ENCODE measurements around the gene BRD1.
"Not testable (repeated sequence)": the region's sequence is repeated elsewhere in the genome, so short reads cannot be mapped to it uniquely, and the experiment has no call there.

The BRD1 gene

DNA sequence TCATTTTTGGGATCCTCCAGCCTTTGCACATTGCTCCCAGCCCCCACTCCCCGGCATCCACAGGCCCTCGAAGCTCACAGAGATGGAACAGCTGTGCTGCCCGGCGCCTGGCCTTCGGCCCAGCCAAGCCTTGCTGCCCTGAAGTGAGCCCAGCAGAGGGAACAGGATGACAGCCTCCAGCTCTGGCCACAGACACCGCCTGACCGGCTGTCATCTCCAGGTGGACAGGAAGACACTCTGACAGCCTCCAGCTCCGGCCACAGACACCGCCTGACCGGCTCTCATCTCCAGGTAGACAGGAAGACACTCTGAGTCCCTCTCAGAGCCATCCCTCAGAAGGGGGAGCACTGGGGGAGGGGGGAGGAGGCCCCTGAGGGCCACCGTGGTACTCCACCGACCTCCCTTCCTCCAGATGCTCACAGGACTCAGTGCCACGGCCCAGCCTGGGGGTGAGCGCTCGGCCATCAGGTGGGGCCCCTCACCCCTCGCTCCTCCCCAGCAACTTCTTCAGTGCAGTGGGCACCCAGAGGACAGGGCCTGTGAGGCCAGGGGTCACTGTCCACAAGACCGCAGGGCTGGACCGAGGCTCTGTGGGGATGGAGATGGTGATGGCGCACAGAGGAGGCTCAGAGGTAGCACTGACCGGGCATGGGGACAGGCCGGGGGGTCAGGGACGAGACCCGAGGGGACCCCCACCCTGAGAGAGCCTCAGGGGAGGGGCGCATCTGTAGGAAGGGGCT, 58.6 kb downstream of the BRD1 start:
- no peak for DNase-seq (ENCODE audit: low spot score)

DNA sequence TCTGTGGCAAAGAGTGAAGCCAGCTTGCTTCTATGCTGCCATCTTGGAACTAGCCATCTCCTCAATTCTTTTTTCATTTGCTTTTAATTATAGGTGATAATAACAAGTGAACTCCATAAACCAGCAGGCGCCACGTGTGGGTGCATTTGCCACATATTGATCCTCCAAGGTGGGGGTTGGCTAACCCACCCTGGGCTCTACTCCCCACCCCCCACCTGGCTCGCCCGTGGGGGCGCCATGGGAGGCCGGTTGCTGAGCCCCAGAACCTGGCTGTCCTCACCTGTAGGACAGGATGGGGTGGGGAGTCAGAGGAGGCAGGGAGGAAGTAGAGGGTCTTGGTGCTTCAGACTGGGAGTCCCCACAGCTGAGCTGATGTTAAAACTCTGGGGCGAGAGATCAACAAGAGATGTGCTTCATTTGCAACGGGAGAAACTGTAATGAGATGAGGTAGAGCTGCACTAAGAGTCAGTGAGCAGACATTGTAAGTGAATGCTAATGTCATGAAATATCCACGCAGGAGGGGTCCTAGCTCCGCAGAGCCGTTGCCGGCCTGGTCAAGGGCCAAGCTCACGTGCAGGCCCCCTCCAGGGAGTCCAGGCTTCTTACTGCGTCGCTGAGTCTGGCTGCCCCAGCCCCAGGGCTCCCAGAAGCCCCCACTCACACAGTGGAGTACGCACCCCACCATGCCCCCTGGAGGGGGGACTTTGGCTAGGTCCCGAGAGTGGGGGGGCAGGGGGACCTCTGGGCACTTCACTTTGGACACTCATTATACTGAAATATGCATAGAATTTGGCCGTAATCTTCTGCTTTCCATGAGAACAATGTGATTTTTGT, 59.4 kb downstream of the BRD1 start:
- no peak for DNase-seq (ENCODE audit: low spot score)

DNA sequence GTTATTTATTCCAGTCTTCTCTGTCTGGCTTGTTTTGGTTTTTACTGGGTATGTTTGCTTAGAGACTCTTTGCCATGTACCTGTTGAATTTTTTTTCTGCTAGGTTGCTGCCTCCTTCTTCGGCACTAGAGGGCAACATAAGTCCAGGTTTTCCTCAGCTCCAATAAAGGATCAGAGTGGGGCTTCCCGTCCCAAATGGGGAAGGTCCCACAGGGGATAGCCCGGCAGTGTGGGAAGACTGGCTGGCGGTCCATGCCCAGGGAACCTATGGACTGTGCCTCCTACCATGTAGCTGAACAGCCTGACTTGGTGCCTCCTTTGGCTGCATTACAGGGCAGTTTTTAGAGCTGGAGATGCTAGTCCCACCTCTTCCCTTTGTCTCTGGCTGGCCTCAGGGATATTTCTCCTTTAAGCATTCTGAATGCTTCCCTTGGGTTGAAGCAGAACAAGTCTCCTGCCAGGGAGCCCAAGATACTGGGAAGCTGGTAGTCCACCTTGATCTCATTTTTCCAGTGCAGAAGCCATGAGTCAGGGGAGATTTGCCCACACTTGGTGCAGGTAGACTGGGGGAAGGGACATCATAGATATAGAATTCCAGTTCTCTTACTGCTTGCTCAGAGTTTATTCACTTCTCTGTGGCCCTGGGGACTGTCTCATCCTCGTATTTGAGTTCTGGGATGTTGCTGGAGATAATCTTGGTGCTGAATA, 60.2 kb downstream of the BRD1 start:
- DNase-seq (ENCODE audit: low spot score), result peak; percentile 59

DNA sequence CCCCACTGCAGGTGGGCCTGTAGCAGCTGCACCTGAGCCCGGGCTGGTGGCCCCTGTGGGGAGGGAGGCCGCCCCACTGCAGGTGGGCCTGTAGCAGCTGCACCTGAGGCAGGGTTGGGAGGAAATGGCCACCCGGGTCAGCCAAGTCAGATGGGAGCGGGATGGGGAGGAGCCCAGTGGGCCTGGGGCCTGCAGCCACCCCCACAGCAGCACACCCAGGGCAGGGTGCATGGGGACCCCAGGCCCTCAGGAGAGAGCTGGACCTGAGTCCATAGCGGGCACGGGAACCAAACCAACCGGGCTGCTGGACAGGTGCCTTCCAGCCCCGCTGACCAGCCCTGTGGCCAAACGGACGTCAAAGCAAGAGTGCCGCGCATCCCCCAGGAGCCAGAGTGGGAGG, 61.7 kb downstream of the BRD1 start:
- DNase-seq (ENCODE audit: low spot score), result no peak

DNA sequence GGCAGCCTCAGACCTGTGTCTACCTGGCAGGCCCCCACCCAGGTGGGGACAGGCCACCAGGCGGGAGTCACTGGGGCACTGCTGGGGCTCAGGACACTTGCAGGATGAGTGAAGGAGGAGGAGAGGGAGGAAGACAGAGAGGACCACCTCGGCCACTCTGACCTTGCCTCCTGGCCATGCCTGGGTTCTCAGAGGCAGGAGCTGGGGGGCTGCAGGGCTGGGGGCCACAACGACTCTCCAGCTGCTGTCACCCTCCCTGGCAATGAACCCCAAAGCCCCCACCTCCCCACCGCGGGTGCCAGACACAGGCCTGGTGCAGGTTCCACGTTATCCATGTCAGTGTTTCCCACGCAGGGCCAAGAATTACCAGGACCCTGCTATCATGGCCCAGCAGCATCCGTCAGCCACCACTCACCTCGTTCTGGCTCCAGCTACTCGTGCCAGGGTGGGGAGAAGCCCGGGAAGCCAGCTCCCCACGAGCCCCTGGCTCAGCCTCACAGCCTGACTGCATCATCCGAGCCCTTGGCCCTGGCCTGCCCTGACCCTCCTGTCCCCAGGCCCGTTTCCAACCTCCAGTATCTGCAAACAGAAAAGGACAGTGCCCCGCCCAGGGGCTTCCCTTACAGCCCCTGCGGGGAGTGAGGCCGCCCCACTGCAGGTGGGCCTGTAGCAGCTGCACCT, 62.4 kb downstream of the BRD1 start:
- DNase-seq (ENCODE audit: low spot score), result no peak

DNA sequence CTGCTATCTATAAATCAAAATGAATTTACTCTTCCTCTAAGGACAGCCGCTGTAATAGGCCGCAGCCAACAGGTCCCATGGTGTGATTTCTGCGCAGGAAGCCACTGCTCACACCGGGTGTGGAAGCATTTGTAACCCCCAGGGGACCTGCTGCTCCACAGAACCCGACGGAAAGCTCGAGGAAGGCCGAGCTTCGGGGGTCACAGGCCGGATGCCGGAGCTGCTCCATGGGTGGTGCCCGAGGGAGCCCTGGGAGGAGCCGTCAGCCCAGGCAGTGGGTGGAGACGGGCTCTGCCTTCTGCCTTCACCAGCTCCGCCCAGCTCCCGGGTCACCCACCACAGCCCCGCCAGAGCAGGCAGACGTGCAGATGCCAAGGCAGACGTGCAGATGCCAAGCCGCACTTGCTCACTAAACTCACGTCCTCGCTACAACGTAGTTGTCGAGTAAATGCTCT, 63.5 kb downstream of the BRD1 start:
- no peak for DNase-seq (ENCODE audit: low spot score)

DNA sequence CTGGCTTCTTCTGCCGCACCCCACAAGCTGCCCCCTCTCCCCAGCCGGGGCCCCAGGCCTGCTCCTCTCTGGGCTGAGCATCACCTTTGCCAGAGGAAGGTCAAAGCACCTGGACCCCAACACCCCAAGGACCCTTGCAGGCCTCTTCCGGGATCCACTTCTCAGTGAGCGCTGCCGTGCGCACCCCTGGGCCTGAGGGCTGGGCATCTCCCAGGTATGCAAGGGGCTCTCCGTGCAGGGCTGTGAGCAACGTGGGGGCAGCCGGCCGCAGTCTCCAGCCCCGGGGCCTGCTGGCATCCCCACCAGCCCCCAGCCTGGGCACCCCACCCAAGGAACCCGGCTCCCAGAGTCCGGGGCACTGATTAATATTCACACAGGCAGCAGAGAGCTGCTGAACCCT, 64.0 kb downstream of the BRD1 start:
- no peak for DNase-seq (ENCODE audit: low spot score)

DNA sequence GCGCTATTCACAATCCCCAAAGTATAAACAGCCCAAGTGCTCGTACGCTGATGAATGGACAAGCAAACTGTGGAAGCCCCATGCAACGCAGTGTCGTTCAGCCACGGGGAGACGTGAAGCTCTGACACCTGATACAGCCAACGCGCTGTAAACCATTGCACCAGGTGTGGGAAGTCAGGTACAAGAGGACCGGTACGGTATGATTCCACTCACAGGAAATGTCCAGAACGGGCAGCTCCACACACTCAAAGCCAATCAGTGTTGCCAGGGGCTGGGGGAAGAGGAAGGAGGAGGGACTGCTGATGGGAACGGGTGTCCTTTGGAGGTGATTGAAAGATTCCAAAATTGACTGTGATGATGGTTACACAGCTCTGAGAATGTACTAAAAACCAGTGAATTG, 64.5 kb downstream of the BRD1 start:
- no peak for DNase-seq (ENCODE audit: low spot score)

DNA sequence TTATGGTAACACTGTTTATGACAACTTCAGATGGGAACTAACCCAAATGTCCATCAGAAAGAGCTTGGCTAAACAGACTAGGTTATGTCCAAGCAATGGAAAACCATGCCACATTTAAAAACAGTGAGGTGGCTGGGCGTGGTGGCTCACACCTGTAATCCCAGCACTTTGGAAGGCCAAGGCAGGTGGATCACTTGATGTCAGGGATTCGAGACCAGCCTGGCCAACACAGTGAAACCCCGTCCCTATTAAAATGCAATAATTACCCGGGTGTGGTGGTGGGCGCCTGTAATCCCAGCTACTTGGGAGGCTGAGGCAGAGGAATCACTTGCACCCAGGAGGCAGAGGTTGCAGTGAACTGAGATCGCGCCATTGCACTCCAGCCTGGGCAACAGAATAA, 65.1 kb downstream of the BRD1 start:
- not testable (repeated sequence) for DNase-seq (ENCODE audit: low spot score)

DNA sequence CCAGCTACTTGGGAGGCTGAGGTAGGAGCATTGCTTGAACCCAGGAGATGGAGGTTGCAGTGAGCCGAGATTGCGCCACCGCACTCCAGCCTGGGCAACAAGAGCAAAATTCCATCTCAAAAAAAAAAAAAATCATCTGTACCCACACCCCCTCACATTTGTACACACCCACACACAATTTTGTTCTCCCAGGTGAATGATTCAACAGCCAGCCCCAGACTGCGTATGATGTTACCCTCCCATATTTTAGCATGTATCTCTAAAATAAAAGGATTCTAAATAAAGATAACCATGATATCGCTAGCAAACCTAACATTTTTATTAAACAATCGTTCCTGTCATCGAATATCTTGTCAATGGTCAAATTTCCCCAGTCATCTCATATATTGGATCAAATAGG, 65.8 kb downstream of the BRD1 start:
- no peak for DNase-seq (ENCODE audit: low spot score)

DNA sequence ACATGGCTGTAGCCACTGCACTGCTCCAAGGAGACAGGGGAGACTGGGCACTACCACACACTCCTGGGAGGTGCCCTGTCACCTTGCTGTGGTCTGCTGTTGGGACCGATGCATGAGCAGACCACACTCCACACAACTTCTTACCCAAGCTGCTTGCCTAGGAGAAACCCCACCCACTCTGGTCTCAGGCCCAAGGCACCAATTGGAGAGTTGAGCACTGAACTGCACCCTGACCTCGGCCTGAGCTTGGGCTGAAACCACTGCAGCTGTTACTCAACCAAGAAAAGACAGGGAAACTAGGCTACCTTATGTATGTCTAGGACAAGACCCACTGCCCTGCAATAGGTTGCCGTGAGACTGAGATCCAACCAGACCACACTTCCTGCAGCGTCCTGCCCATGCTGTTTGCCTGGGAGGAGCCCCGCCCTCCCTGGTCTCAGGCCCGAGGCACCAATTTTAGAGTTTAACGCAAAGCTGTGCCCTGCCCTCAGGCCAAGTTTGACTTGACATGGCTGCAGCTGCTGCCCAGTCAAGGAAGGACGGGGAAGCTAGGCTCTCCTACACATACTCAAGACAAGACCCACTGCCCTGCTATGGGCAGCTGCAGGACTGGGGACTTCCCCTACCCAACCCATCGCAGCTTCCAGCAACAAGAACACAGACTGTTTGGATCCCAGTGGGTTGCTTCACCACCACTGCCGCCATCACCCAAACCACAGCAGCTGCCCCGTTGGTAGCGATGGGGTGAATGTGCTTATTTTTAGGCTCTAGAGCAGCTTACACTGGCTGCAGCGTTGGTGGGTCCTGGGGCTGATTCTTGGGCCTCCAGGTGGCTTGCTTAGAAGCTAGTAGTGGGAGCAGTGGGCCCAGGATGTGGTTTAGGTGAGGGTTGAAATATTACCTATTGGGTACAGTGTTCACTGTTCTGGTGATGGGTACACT, 66.8 kb downstream of the BRD1 start:
- DNase-seq (ENCODE audit: low spot score), result no peak

DNA sequence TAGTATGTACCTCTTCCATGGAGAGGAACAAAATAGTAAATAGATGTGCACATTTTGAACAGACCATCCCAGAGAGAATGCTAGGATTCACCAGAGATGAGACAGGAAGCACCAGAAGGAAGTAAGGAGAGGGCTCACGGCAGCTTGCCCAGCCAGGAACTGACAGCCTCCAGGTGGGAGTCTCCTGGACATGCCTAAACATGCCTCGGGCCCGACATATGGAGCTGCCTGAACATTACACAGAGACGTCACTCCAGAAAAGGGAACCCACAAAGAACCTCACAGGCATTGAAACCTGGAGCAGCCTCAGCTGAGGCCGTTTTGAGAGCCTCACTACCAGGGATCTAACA, 67.4 kb downstream of the BRD1 start:
- DNase-seq (ENCODE audit: low spot score), result no peak

DNA sequence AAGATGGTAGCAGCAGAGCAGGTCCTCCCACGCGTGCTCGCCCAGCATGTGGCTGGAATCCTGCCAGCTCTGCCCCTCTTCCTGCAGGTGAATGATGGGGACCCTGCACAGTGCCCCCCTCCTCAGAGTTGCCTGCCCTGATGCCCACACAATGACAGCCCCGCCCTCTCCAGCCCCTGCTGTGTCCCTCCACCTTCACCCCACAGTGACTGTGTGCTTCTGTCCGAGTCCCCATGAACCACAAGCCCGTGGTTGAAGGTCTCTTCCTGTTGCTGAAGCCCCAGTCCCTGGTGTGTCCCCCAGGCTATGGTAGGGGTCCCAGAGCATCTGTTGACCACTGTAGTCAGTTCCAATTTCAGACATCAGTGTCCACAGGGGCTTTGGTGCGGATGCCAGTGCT, 71.0 kb downstream of the BRD1 start:
- no peak for DNase-seq (ENCODE audit: low spot score)

DNA sequence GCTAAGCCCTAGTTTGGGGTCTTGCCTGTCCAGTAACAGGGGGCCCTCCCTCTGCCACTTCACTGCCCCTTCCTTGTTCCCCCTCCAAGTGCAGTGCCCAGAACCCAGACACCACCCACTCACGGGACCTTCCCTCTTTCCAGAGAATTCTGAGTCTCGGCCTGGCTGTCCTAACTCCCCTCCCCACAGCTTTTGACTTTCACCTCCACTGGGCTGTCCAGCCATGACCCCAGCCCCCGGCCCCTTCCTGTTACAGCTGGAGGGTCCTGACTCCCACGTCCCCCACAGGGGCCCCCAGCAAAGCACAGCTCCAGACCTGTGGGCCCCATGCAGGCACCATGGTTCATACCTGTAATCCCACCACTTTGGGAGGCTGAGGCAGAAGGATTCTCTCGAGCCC, 71.5 kb downstream of the BRD1 start:
- no peak for DNase-seq (ENCODE audit: low spot score)

DNA sequence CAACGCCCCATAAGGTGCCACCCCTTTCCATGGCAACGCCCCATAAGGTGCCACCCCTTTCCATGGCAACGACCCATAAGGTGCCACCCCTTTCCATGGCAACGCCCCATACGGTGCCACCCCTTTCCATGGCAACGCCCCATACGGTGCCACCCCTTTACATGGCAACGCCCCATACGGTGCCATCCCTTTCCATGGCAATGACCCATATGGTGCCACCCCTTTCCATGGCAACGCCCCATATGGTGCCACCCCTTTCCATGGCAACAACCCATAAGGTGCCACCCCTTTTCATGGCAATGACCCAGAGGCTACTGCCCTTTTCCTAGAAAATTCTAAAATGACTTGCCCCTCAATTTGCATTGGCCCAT, 72.1 kb downstream of the BRD1 start:
- DNase-seq (ENCODE audit: low spot score), result no peak

DNA sequence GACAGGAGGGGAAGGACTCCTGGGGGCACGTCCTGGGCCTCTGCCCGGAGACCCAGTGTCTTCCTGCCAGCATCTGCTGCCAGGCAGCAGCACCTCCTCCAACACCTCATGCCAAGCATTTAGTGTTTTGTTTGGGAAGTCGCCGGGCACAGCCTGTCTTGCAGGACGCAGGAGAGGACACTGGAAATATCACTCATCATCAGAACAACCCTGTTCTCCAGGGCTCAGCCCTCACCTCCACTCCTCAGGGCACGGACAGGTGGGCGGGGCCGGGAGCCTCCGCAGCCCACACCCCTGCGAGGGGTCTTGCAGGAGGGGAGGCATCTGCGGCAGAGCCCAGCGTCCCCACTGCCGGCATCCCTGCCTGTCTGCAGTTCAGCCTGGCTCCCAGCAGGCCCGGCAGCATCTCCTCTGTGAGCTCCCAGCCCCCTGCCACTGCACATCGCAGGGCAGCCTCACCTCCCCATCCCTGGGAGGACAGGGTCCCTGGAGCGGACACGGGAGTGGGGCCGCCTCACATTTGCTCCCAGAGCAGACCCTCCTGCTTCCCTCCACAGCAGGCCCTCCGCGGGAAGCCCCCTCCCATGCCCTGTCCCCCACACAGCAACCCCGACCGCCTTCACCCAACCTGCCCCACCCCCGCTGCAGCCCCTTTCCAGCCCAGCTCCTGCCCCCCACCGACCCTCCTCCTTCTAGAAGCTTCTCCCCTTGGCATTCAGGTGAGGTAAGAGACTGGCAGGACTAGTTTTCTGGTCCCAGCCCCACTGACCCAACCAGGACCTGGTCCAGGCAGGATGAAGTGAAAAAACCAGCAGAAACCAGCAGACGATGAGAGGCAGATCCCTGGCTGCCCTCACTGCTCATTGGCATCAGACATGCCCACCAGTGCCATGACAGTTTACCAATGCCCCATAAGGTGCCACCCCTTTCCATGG, 72.7 kb downstream of the BRD1 start:
- no peak for DNase-seq (ENCODE audit: low spot score)

DNA sequence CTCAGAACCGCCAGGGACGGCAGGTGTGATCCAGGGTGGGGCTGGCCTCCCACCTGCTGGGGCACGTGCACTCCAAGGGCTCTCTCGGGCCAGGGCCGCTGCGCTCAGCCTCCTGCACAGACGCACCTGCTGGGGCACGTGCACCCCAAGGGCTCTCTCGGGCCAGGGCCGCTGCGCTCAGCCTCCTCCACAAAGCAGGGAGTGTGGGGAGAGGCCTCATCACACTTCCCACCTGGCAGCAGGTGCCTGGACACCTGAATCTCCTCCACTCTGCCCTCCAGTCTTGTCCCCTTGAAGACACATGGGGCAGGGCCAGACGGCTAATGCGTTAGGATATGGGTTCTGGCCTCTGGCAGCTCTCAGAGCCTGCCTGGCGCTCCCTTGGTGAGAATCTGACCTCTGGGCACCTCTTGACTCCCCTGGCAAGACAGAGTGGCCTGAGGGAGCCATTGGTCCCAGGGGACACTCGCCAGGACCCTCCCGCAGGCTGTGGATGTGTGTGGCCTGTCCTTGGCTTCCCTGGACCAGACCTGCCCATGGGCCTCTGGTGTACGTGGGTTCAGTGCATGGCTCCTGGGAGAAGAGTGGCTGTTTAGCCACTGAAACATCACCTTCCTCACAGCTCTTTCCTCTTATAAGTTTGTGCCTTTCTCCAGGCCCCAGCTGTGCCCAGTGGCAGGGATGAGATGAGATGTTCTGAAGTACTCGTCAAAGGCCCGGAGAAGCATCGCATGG, 73.5 kb downstream of the BRD1 start:
- DNase-seq (ENCODE audit: low spot score), result no peak

DNA sequence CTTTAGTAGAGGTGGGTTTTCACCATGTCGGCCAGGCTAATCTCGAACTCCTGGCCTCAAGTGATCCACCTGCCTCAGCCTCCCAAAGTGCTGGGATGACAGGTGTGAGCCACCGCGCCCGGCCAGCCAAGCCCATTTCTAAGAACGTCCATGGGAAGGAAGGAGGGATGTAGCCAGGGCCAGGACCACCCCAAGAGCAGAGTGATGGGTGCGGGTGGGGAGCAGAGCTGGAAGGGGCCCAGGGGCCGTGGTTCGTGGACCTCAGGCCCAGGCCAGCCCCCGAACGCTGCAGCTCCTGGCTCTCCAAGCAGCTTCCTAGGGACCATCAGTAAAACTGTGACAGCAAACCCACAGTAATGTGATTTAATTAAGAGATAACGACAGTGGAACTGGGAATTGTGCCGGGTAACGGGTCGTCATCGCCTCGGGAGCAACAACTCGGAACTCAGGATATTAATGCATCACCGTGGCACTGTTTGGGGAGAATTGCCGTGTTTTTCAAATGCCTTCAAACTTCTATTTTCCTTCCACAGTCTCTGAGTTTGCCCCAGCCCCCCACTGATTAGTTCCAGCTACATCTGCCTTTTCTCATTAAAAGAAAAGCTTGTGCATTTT, 74.3 kb downstream of the BRD1 start:
- DNase-seq (ENCODE audit: low spot score), result no peak

DNA sequence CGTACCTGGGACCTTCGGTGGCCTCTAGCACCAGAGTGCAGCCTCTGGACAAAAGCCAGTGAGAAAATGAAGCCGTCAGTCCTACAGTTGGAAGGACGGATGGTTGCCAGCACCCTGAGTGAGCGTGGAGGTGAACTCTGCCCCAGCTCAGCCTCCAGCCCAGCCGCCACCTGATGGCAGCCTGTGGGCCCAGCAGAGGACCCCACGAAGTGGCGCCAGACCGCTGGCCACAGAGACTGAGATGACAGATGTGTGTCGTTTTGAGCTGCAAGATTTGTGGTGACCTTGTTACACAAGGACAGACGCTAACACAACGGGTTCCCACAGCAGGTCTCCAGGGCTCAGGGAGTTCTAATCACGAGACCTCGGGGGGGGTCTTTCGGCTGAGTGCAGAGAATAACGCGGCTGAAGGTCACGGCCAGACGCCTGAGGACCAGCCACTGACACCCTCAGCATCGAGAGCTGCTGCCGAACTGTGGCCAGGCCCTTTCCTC, 75.0 kb downstream of the BRD1 start:
- DNase-seq (ENCODE audit: low spot score), result no peak

Measured in activated CD4-positive, alpha-beta T cell treated with anti-CD3 and anti-CD28 coated beads, Interleukin-2, Interleukin-4, amounts not matched to agents 100 ng/mL and 50 ng/mL, durations not matched to agents 16 hours and 8 hours (primary cell).